Immature natural killer cell (primary cell): ENCODE measurements around the gene PDCD11. TPM values are rescaled to one million over a fixed set of nuclear protein-coding genes. Genes with fewer than 3 reads are reported as not detected.
A peak's percentile ranks its signal among the peaks of the same experiment; 100 is the strongest.
"Not testable (repeated sequence)": the region's sequence is repeated elsewhere in the genome, so short reads cannot be mapped to it uniquely, and the experiment has no call there.

Experiments
- DNase-seq, 3 donors: peaks; one replicate each; pipeline ENCODE4 v3.0.0; 2022; ENCODE audit warnings: mixed read lengths in 1 of 3
- H3K27ac Mint-ChIP-seq, 6 donors: one replicate each; pipeline ENCODE4 v1.8.0; 2020; ENCODE audit warnings: mixed read lengths in 6 of 6, mild to moderate bottlenecking in 5 of 6, inconsistent platforms in 4 of 6, moderate library complexity in 3 of 6
- H3K27me3 Mint-ChIP-seq, 3 donors: one replicate each; pipeline ENCODE4 v1.8.0; 2020 to 2021; ENCODE audit warnings: low read depth in 3 of 3, mild to moderate bottlenecking in 3 of 3, mixed read lengths in 3 of 3, moderate library complexity in 3 of 3, inconsistent platforms in 1 of 3
- H3K36me3 Mint-ChIP-seq, 3 donors: one replicate each; pipeline ENCODE4 v1.8.0; 2020; ENCODE audit warnings: mixed read lengths in 3 of 3, inconsistent platforms in 2 of 3, mild to moderate bottlenecking in 2 of 3
- H3K4me1 Mint-ChIP-seq, 2 donors: one replicate each; pipeline ENCODE4 v1.8.0; 2020; ENCODE audit warnings: inconsistent platforms in 2 of 2, mild to moderate bottlenecking in 2 of 2, mixed read lengths in 2 of 2, moderate library complexity in 1 of 2
- H3K4me3 Mint-ChIP-seq, 5 donors: one replicate each; pipeline ENCODE4 v1.8.0; 2020; ENCODE audit warnings: mild to moderate bottlenecking in 5 of 5, mixed read lengths in 5 of 5, inconsistent platforms in 3 of 5, moderate library complexity in 3 of 5
- H3K9me3 Mint-ChIP-seq, 6 donors: one replicate each; pipeline ENCODE4 v1.8.0; 2020; ENCODE audit warnings: mild to moderate bottlenecking in 6 of 6, mixed read lengths in 6 of 6, inconsistent platforms in 4 of 6, moderate library complexity in 3 of 6
- polyA plus RNA-seq, 3 donors: library from polyadenylated mRNA; unstranded; fragments of 300-500 nt; fragmentation: Illumina TruSeq; gene quantifications; one replicate each; pipeline ENCODE4 v1.2.3, GENCODE V29; 2021

The PDCD11 gene
- 10 to 100 TPM in 1 of 3 donors, 1 to 10 TPM in 1, under 1 TPM in 1; 0.67 to 12.0 (median 6.6) TPM for polyA plus RNA-seq

DNA sequence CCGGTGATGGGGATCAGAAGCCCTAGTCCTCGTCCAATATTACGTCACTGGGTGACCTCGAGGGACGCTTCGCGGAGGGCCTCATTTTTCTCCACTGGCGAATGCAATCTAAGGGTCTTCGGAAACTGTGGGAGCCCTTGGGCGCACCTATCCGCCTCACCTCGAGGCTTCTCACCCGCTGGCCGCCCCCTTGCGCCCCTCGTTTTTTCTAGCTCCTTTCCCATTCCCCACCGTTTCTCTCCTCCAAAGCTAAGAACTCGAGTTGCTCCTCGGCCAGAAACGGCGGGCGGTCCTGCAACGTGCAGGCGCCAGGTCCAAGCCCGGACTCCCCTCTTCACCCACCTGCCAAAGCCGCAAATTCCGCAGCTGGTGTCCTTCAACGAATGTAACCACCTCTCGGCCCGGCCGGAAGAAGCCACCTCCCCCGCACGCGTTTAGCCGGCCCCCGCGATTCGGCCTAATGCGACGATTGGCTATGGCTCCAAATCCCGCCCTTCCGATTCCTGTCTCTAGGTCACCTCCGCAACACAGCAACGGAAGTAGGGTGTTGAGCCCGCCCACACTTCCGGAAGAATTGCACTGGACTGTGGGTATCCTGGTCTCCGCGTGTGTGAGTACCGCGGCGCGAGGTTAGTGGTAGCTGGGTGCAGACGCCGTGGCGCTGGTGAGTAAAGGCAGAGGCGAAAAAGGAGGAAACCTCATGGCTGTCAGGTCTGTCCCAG is at the start of gene PDCD11, which contains the start of gene ATP5MK:
TSS of gene PDCD11 (plus strand) at position 560 of the 722 bp plus-strand sequence. CDS start 1,801 bp downstream, outside the sequence.
TSS of gene ATP5MK (minus strand) at position 409 of the 722 bp plus-strand sequence. CDS start 4,018 bp downstream, outside the sequence.
- no peaks in the 10 kb centered on the region for H3K9me3 Mint-ChIP-seq
- H3K4me3 Mint-ChIP-seq, result peak within 1 kb of the TSS; percentile 91 to 100 (median 99)
- peaks cover 0 to 7% (median 4%) of the 10 kb centered on the region in 3 donors for H3K27me3 Mint-ChIP-seq
- H3K27ac Mint-ChIP-seq, result peak within 1 kb of the TSS; percentile 93 to 97 (median 95)
- DNase-seq, result peak; percentile 95
- H3K4me1 Mint-ChIP-seq, result peaks cover 46 to 60% of the 10 kb centered on the region in 2 donors
- peaks cover 8 to 22% (median 9%) of the 10 kb centered on the region in 3 donors for H3K36me3 Mint-ChIP-seq

- peaks cover 0 to under 1% (median under 1%) of the 10 kb centered on the region in 3 donors for H3K36me3 Mint-ChIP-seq
- H3K27me3 Mint-ChIP-seq, result peaks cover 0 to 7% (median 0%) of the 10 kb centered on the region in 3 donors
- H3K9me3 Mint-ChIP-seq, result no peaks in the 10 kb centered on the region
- H3K4me1 Mint-ChIP-seq, result peaks cover 9 to 12% of the 10 kb centered on the region in 2 donors
- H3K27ac Mint-ChIP-seq, result no peak overlapping the region
- DNase-seq, result no peak
- peak overlapping the region; percentile 73 to 92 (median 89) for H3K4me3 Mint-ChIP-seq
Observed at GRCh38 chr10:103350175-103350516, 46.3 kb upstream of the PDCD11 start.

DNA sequence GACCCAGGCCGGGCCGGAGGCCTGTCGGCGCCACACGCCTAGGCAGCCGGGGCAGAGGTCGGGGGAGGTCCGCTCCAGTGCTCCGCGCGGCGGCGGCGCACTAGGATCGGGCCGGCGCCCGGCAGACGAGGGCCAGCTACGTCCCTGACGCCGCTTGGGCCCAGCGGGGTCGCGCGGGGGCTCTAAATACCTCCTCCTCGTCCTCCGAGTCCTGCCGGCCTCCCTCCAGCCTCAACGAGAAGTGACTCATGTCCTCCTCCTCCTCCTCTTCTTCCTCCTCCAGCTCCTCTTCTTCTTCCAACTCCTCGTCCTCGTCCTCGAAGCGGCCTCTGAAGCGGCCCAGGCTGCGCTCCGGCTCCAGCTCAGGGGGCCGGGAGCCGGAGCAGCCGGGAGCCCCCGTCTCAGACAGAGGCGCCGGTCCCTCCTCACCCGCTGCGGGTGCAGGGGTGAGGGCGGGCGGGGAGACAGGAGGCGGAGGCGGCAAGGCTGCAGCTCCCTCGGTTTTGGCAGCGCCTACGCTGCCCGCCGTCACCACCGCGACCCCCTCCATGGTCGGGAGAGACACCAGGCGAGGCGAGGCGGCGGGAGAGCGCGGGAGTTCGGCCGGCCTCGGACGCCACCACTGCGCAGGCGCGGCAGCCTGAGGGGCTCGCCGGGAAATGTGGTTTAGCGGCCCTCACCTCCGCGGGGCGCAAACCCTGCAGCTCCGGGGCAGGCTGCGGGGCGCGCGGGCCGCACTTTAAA is 45.7 kb upstream of the PDCD11 start, which contains the start of gene PCGF6:
TSS of gene PCGF6 (minus strand) at position 624 of the 744 bp plus-strand sequence. CDS start at position 550, 74 bp downstream.
- peak; percentile 79 to 82 (median 80) for DNase-seq
- no peaks in the 10 kb centered on the region for H3K36me3 Mint-ChIP-seq
- H3K27ac Mint-ChIP-seq, result peak within 1 kb of the TSS; percentile 62 to 88 (median 84)
- no peaks in the 10 kb centered on the region for H3K9me3 Mint-ChIP-seq
- peaks cover 0 to 7% (median 0%) of the 10 kb centered on the region in 3 donors for H3K27me3 Mint-ChIP-seq
- H3K4me3 Mint-ChIP-seq, result peak within 1 kb of the TSS; percentile 86 to 92 (median 89)
- H3K4me1 Mint-ChIP-seq, result peaks cover 9 to 12% of the 10 kb centered on the region in 2 donors

DNA sequence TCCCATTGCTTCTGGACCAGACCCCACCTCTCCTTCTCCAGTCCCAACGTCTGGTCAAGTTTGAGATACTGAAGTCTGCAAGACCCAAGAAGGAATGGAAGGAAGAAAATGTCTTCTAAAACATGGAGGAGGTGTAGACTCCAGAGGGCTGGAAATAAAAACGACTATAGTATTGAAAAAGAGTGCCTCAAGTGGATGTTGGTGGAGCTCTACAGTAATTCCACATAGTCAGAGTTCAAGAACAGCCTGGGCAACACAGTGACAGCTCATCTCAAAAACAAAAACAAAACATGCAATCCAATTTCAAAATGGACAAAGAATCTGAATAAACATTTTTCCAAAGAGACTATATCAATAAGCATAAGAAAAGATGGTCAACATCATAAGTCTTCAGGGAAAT is 43.1 kb upstream of the PDCD11 start:
- Mint-ChIP-seq H3K4me1 (peaks cover 9 to 12% of the 10 kb centered on the region in 2 donors), H3K36me3 (no peaks in the 10 kb centered on the region), H3K4me3 (peak overlapping the region in 1 of 5 donors; percentile 26), H3K9me3 (no peaks in the 10 kb centered on the region), H3K27me3 (peaks cover 0 to 7% (median 3%) of the 10 kb centered on the region in 3 donors), H3K27ac (no peak overlapping the region)
- DNase-seq, result no peak

GRCh38 chr10:103354567-103354966 is 41.9 kb upstream of the PDCD11 start:
- not testable (repeated sequence) for DNase-seq, H3K4me3 Mint-ChIP-seq, H3K36me3 Mint-ChIP-seq, H3K27ac Mint-ChIP-seq, H3K4me1 Mint-ChIP-seq, H3K27me3 Mint-ChIP-seq, H3K9me3 Mint-ChIP-seq

- no peak for DNase-seq
- no peak overlapping the region for H3K4me3 Mint-ChIP-seq
- H3K36me3 Mint-ChIP-seq, result no peaks in the 10 kb centered on the region
- H3K9me3 Mint-ChIP-seq, result no peaks in the 10 kb centered on the region
- peaks cover 4 to 5% of the 10 kb centered on the region in 2 donors for H3K4me1 Mint-ChIP-seq
- peaks cover under 1 to 4% (median 3%) of the 10 kb centered on the region in 3 donors for H3K27me3 Mint-ChIP-seq
- H3K27ac Mint-ChIP-seq, result no peak overlapping the region
Observed at GRCh38 chr10:103355906-103356599, 40.4 kb upstream of the PDCD11 start.

- H3K27ac Mint-ChIP-seq, H3K4me3 Mint-ChIP-seq, H3K36me3 Mint-ChIP-seq, DNase-seq, H3K9me3 Mint-ChIP-seq, H3K4me1 Mint-ChIP-seq, H3K27me3 Mint-ChIP-seq: not testable (repeated sequence)
Observed at GRCh38 chr10:103359493-103359892, 36.9 kb upstream of the PDCD11 start.

DNA sequence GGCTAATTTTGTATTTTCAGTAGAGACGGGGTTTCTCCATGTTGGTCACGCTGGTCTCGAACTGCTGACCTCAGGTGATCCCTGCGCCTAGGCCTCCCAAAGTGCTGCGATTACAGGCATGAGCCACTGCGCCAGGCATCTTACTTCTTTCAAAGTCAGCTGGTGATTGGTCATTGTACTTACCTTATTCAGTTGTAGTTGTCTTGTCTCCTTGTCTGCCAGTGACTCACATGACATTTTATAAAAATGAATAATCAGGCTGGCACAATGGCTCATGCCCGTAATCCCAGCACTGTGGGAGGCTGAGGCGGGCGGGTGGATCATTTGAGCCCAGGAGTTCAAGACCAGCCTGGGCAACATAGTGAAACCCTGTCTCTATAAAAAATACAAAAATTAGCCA is 35.6 kb upstream of the PDCD11 start:
- H3K27ac Mint-ChIP-seq, result not testable (repeated sequence)

GRCh38 chr10:103367379-103367781 is 29.0 kb upstream of the PDCD11 start:
- Mint-ChIP-seq H3K36me3 (no peaks in the 10 kb centered on the region), H3K4me3 (peak overlapping the region; percentile 90 to 98 (median 93)), H3K9me3 (no peaks in the 10 kb centered on the region), H3K27me3 (peaks cover 0 to 4% (median 0%) of the 10 kb centered on the region in 3 donors), H3K27ac (peak overlapping the region; percentile 81 to 95 (median 89)), H3K4me1 (peaks cover 21 to 30% of the 10 kb centered on the region in 2 donors)
- DNase-seq, result no peak

More for the DNA sequence above, 35.6 kb upstream of the PDCD11 start:
- not testable (repeated sequence) for DNase-seq, H3K4me3 Mint-ChIP-seq, H3K9me3 Mint-ChIP-seq, H3K27me3 Mint-ChIP-seq, H3K36me3 Mint-ChIP-seq, H3K4me1 Mint-ChIP-seq

- Mint-ChIP-seq H3K4me1 (peaks cover 21 to 30% of the 10 kb centered on the region in 2 donors), H3K27me3 (peaks cover 0 to 4% (median 0%) of the 10 kb centered on the region in 3 donors), H3K4me3 (peak within 1 kb of the TSS; percentile 93 to 98 (median 95)), H3K9me3 (no peaks in the 10 kb centered on the region), H3K36me3 (no peaks in the 10 kb centered on the region), H3K27ac (peak within 1 kb of the TSS; percentile 84 to 95 (median 93))
- peak; percentile 89 to 91 (median 91) for DNase-seq
Observed at GRCh38 chr10:103367782-103368518, 28.5 kb upstream of the PDCD11 start, which contains the start of gene TAF5. Gene TAF5 (plus strand): TSS chr10:103367976. CDS start chr10:103367990, 14 bp downstream.

GRCh38 chr10:103373544-103373943 is 22.9 kb upstream of the PDCD11 start:
- H3K4me3 Mint-ChIP-seq, result no peak overlapping the region
- no peaks in the 10 kb centered on the region for H3K9me3 Mint-ChIP-seq
- H3K36me3 Mint-ChIP-seq, result peaks cover 16 to 26% (median 21%) of the 10 kb centered on the region in 3 donors
- H3K27me3 Mint-ChIP-seq, result no peaks in the 10 kb centered on the region
- no peak for DNase-seq
- H3K27ac Mint-ChIP-seq, result peak overlapping the region in 2 of 6 donors; percentile 29 to 70
- peaks cover 17 to 18% of the 10 kb centered on the region in 2 donors for H3K4me1 Mint-ChIP-seq

DNA sequence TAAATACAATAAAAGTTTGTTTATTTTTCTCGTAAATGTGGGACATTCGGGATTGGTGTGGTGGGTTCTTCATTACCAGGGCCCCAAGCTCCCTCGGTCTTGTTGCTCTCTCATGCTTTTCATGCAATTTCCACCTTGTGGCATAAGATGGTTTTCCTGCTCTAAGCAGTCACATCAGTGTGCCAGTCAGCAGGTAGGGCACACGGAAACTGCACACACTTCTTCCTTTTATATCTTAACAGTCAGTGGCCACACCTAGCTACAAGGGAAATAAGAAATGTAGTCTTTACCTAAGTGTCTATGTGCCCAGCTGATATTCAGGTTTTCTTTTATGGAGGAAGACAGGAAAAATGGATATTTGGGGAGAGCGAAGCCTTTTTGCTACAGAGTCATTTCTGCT is 22.2 kb upstream of the PDCD11 start:
- H3K4me1 Mint-ChIP-seq, result peaks cover 11% of the 10 kb centered on the region in 2 donors
- H3K36me3 Mint-ChIP-seq, result peaks cover 18 to 26% (median 23%) of the 10 kb centered on the region in 3 donors
- no peaks in the 10 kb centered on the region for H3K9me3 Mint-ChIP-seq
- H3K27ac Mint-ChIP-seq, result peak overlapping the region in 1 of 6 donors; percentile 30
- no peak overlapping the region for H3K4me3 Mint-ChIP-seq
- no peaks in the 10 kb centered on the region for H3K27me3 Mint-ChIP-seq
- no peak for DNase-seq

GRCh38 chr10:103382769-103383168 is 13.7 kb upstream of the PDCD11 start:
- Mint-ChIP-seq H3K36me3 (peaks cover 15 to 25% (median 19%) of the 10 kb centered on the region in 3 donors), H3K27ac (no peak overlapping the region), H3K9me3 (no peaks in the 10 kb centered on the region), H3K27me3 (no peaks in the 10 kb centered on the region), H3K4me3 (no peak overlapping the region), H3K4me1 (no peaks in the 10 kb centered on the region)
- no peak for DNase-seq
